ENCODE data around the gene SHLD1. TPM values are rescaled to one million over a fixed set of nuclear protein-coding genes. Genes with fewer than 3 reads are reported as not detected.

SHLD1 gene
- total RNA-seq, 1 experiment from 2014 or later: 2.4 TPM

DNA sequence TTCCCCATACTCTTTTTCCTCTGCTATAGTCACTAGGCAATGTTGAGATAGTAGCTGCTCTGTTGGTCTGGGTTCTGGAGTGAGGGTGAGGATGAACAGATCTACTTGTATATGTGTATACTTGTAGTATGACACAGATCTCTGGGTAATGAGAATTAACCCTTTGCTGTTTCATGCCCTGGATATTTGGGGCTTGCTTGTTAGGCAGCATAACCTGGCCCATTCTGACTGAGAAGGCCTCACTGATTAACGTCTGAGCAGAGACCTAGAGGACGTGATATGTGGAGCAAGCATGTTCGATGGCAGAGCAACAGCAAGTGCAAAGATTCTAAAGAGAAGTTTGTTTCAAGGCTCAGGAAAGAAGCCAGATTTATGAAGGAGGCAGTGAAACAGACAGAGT is 105.7 kb downstream of the SHLD1 start:
- H3K9me3 ChIP-seq (ENCODE audit: control insufficient read depth in 1 of 2, insufficient read depth in 1 of 2, low read depth in 1 of 2, low read length in 2 of 2): no peaks in the 10 kb centered on the region
- ChIA-PET RAD21 (ENCODE audit: low non-redundant PET in 1 of 2, low total read pairs in 2 of 2, uncharacterized antibody in 2 of 2, unreplicated experiment in 2 of 2) (no interaction called here), CTCF (no interaction called here), POLR2A (no interaction called here)
- no peak overlapping the region for H3K9ac ChIP-seq (ENCODE audit: low read length)
- no peak for TF ChIP-seq POLR2A (IDR thresholded peaks at IDR 0.05; ENCODE audit: borderline replicate concordance, extremely low read depth, insufficient read depth, insufficient read length)
- no peak for TF ChIP-seq CEBPB (IDR thresholded peaks at IDR 0.05; ENCODE audit: low read depth)
- no peak for TF ChIP-seq POLR2AphosphoS5 (IDR thresholded peaks at IDR 0.05; ENCODE audit: low read depth, low read length)
- no peak for TF ChIP-seq SRF (IDR thresholded peaks at IDR 0.05; ENCODE audit: low read depth)
- TF ChIP-seq FOSL1 (IDR thresholded peaks at IDR 0.05; ENCODE audit: low read depth): no peak
- no peak for TF ChIP-seq EZH2 (IDR thresholded peaks at IDR 0.05)
- TF ChIP-seq CBX3 (IDR thresholded peaks at IDR 0.05; ENCODE audit: low read depth): no peak
- no peak for TF ChIP-seq SIN3A (IDR thresholded peaks at IDR 0.05; ENCODE audit: low read depth)
- no peak for TF ChIP-seq EGR1 (IDR thresholded peaks at IDR 0.05; ENCODE audit: low read depth)
- TF ChIP-seq, protein P1, sequence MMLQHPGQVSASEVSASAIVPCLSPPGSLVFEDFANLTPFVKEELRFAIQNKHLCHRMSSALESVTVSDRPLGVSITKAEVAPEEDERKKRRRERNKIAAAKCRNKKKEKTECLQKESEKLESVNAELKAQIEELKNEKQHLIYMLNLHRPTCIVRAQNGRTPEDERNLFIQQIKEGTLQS (IDR thresholded peaks at IDR 0.05): no peak
- TF ChIP-seq, protein P2, sequence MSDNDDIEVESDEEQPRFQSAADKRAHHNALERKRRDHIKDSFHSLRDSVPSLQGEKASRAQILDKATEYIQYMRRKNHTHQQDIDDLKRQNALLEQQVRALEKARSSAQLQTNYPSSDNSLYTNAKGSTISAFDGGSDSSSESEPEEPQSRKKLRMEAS (IDR thresholded peaks at IDR 0.05): no peak
- no peak for TF ChIP-seq JUND (IDR thresholded peaks at IDR 0.05)
- H3K4me2 ChIP-seq (ENCODE audit: low read length): no peak overlapping the region
- DNase-seq (ENCODE audit: low read depth, low spot score) (no peak), ATAC-seq (no peak)
- no peaks in the 10 kb centered on the region for H3K4me1 ChIP-seq (ENCODE audit: control insufficient read depth in 1 of 2, insufficient read depth in 2 of 2, low read length in 2 of 2)
- H2AFZ ChIP-seq (ENCODE audit: low read depth, low read length, poor library complexity, severe bottlenecking): no peak overlapping the region
- no peak overlapping the region for H3K4me3 ChIP-seq (replicated peaks in 1 of 2; ENCODE audit: low read depth in 1 of 2, low read length in 2 of 2)
- intact Hi-C loops (cut with micrococcal nuclease): no loop called here
- no peaks in the 10 kb centered on the region for H4K20me1 ChIP-seq (ENCODE audit: insufficient read depth)
- no TSS peak for BruUV-seq (replicated peaks)
- H3K9me2 ChIP-seq (ENCODE audit: insufficient read depth): no peaks in the 10 kb centered on the region
- no peaks in the 10 kb centered on the region for H3K27me3 ChIP-seq (ENCODE audit: insufficient read depth, low read length)
- H3K27ac ChIP-seq (ENCODE audit: low read depth, low read length): no peak overlapping the region
- no peaks in the 10 kb centered on the region for H3K79me2 ChIP-seq (ENCODE audit: insufficient read depth, low read length)
- H3K36me3 ChIP-seq (ENCODE audit: control insufficient read depth in 1 of 2, insufficient read depth in 2 of 2, low read length in 2 of 2): no peaks in the 10 kb centered on the region

DNA sequence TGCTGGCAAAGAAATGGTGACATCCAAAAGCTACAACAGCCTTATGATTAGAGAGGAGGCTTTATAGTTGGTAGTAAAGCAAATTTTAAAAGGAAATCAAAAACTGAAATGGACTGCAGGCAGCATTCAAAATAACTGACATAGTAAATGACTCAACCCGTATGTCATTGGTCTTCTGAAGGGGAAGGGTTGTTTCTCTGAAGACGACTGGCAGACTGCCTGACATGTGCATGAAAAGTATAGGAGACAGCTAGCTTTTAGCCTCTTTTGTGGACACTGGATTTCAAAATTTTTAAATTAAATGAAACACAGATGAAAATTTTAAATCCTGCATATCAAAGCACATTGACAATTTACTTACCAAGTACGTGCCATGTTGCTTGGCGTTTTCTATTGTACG is 109.4 kb downstream of the SHLD1 start:
- ATAC-seq: no peak
- TF ChIP-seq JUND (IDR thresholded peaks at IDR 0.05) (no peak), EZH2 (IDR thresholded peaks at IDR 0.05) (no peak), ZFX (IDR thresholded peaks at IDR 0.05) (no peak), FOSL1 (IDR thresholded peaks at IDR 0.05; ENCODE audit: low read depth) (no peak)
- intact Hi-C loops (cut with micrococcal nuclease): no loop called here
- no peaks in the 10 kb centered on the region for H3K9me2 ChIP-seq (ENCODE audit: insufficient read depth)
- no peak overlapping the region for H2AFZ ChIP-seq (ENCODE audit: low read depth, low read length, poor library complexity, severe bottlenecking)
- BruUV-seq (replicated peaks): no TSS peak
- no peaks in the 10 kb centered on the region for H3K79me2 ChIP-seq (ENCODE audit: insufficient read depth, low read length)
- H3K36me3 ChIP-seq (ENCODE audit: control insufficient read depth in 1 of 2, insufficient read depth in 2 of 2, low read length in 2 of 2): no peaks in the 10 kb centered on the region
- no peak overlapping the region for H3K4me2 ChIP-seq (ENCODE audit: low read length)
- H3K27me3 ChIP-seq (ENCODE audit: insufficient read depth, low read length): no peaks in the 10 kb centered on the region
- H3K4me3 ChIP-seq (replicated peaks in 1 of 2; ENCODE audit: low read depth in 1 of 2, low read length in 2 of 2): no peak overlapping the region
- H4K20me1 ChIP-seq (ENCODE audit: insufficient read depth): no peaks in the 10 kb centered on the region
- no peak overlapping the region for H3K27ac ChIP-seq (ENCODE audit: low read depth, low read length)
- ChIA-PET CTCF (no interaction called here), RAD21 (ENCODE audit: low non-redundant PET in 1 of 2, low total read pairs in 2 of 2, uncharacterized antibody in 2 of 2, unreplicated experiment in 2 of 2) (no interaction called here), POLR2A (no interaction called here)
- no peak overlapping the region for H3K9ac ChIP-seq (ENCODE audit: low read length)
- no peaks in the 10 kb centered on the region for H3K9me3 ChIP-seq (ENCODE audit: control insufficient read depth in 1 of 2, insufficient read depth in 1 of 2, low read depth in 1 of 2, low read length in 2 of 2)
- H3K4me1 ChIP-seq (ENCODE audit: control insufficient read depth in 1 of 2, insufficient read depth in 2 of 2, low read length in 2 of 2): peaks cover 0 to 9% of the 10 kb centered on the region in 2 experiments; a peak in 1 of 4 replicates
- DNase-seq (ENCODE audit: low read depth, low spot score): no peak

Data from HCT116 (cell line).